ENCODE results near the gene UCP2. TPM values are rescaled to one million over a fixed set of nuclear protein-coding genes. Genes with fewer than 3 reads are reported as not detected.

UCP2 gene, protein sequence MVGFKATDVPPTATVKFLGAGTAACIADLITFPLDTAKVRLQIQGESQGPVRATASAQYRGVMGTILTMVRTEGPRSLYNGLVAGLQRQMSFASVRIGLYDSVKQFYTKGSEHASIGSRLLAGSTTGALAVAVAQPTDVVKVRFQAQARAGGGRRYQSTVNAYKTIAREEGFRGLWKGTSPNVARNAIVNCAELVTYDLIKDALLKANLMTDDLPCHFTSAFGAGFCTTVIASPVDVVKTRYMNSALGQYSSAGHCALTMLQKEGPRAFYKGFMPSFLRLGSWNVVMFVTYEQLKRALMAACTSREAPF
- total RNA-seq = 100 to 1,000 TPM in 3 of 6 donors, 10 to 100 TPM in 3; 76.5 to 118 (median 98.3) TPM

DNA sequence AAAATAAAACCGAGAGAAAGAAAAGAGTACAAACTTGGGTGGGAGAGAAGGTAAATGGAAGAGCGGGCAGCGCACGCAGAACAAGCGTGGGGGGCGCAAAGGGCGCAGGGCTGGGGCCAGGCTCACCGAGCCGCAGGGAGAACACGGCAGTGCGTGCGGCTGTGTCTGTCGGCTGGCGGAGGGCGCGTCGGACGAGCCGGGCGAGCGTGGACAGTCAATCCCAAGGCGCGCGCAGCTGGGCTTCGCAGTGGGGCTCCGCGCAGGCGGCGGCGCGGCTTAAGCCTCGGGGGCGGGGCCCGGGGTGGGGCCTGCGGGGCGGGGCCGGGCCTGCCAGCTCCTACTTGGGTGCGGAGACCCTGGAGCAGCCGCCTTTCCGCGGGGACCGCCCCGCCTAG, at the start of gene UCP2:
Gene UCP2 (minus strand): TSS at position 249 of the 395 bp plus-strand sequence. CDS start 4,465 bp downstream, outside the sequence.
- TF ChIP-seq POLR2AphosphoS5 (IDR thresholded peaks at IDR 0.05) = peak in 1 of 2 donors; percentile 81
- no peak for TF ChIP-seq CTCF (IDR thresholded peaks at IDR 0.05)
- TF ChIP-seq EP300 (IDR thresholded peaks at IDR 0.05) = no peak
- no peak for TF ChIP-seq POLR2A (IDR thresholded peaks at IDR 0.05)
- 0% methylated on average over 19 to 20 of the region's 43 CpGs for WGBS, 2 donors
- ATAC-seq (ENCODE audit: low FRiP score in 2 of 2) = peak; percentile 91 to 95

DNA sequence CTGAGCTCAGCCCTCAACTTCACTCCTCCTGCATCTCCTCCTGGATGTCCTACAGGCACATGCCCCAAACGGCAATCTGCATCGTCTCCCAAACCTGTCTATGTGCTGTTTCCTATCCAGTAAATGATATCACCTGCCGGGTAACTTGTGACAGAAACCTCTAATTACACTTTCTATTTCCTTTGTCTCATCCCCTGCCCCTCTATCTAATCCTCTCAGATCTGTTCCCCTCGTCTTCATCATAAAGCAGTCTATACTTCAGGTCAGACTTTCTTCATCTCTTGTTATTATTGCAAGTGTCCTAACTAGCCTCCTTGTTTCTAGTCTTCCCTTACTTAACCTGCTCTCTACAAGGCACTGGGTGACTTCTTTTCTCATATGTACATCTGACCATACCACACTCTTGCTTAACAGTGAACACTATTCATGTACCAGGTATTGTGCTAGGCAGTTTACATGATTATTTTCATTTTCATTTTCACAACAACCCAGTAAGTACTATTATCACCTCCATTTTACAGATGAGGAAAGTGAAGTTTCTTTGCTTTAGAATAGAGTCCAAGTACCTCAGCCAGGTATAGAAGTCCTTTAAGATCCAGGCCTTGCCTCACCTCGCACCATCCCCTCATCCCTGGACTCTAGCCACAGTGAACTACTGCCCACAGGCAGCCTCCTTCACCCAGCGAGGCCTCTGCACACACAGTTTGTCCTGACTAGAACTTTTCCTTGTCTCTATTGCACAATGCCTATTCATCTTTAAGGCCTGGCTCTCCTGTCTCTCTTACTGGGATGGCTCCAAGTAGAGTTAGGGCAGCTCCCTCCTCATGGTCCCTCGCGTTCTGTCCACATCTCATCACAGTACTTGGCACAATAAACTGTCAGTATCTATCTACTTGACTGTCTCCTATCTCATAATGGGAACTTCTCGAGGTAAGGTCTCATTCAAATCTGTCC, 48.4 kb upstream of the UCP2 start:
- ATAC-seq (ENCODE audit: low FRiP score in 2 of 2) = peak in 1 of 2 donors; percentile 44
- peaks cover 0 to 53% (median 21%) of the 10 kb centered on the region in 4 donors for H3K36me3 ChIP-seq
- no peak for DNase-seq
- H3K9me3 ChIP-seq = no peaks in the 10 kb centered on the region
- H3K4me1 ChIP-seq = no peaks in the 10 kb centered on the region
- TF ChIP-seq CTCF (IDR thresholded peaks at IDR 0.05) (no peak), EP300 (IDR thresholded peaks at IDR 0.05) (no peak), POLR2AphosphoS5 (IDR thresholded peaks at IDR 0.05) (no peak), POLR2A (IDR thresholded peaks at IDR 0.05) (no peak)
- no peak overlapping the region for H3K4me3 ChIP-seq
- WGBS, 2 donors = 82 to 92% methylated on average over 9 of the region's 9 CpGs
- no peaks in the 10 kb centered on the region for H3K27me3 ChIP-seq
- H3K27ac ChIP-seq = no peak overlapping the region

More for the DNA sequence above, at the start of gene UCP2:
- peaks cover 27 to 63% (median 48%) of the 10 kb centered on the region in 4 donors for H3K4me1 ChIP-seq
- peak within 1 kb of the TSS; percentile 87 to 98 (median 92) for H3K27ac ChIP-seq
- peak within 1 kb of the TSS; percentile 51 to 78 (median 58) for H3K4me3 ChIP-seq
- peaks cover 4 to 10% (median 7%) of the 10 kb centered on the region in 4 donors for H3K36me3 ChIP-seq
- H3K27me3 ChIP-seq = no peaks in the 10 kb centered on the region
- no peaks in the 10 kb centered on the region for H3K9me3 ChIP-seq
- peak; percentile 93 to 98 for DNase-seq

DNA sequence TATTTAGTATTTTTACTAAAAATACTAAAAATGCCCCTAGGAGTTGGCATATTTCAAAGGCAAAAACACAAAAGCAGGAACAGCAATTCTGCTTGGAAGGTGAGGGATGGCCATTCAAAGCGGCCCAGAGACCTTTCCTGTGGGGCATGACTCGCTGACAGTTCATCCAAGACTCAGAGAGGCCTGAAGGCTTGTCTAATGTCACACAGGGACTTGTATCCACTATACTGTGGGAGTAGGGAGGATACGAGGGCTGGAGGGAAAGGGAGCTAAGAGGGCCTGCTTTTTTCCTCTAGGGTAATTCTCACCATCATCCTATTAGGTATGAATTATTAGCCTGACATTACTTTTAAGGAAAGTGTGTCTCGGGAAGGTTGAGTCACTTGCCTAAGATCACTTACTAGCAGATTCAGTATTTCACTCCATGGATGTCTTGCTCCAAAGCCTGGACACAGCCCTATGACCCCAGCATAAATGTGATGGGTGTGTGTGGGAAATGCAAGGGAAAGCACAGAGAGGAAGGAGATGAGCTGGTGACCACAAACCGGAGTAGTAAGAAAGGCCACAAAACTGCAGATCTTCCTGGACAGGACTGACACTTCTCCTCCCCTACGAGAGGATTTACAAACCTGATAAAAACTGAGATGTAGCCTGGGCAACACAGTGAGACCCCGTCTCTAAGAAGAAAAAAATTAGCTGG, 43.0 kb upstream of the UCP2 start:
- Histone ChIP-seq H3K27ac (no peak overlapping the region), H3K4me3 (no peak overlapping the region), H3K36me3 (peaks cover 0 to 19% (median 7%) of the 10 kb centered on the region in 4 donors), H3K9me3 (no peaks in the 10 kb centered on the region), H3K4me1 (peaks cover 0 to 13% (median 4%) of the 10 kb centered on the region in 4 donors), H3K27me3 (no peaks in the 10 kb centered on the region)
- ATAC-seq (ENCODE audit: low FRiP score in 2 of 2) = peak in 1 of 2 donors; percentile 31
- TF ChIP-seq CTCF (IDR thresholded peaks at IDR 0.05) (no peak), POLR2AphosphoS5 (IDR thresholded peaks at IDR 0.05) (no peak), POLR2A (IDR thresholded peaks at IDR 0.05) (no peak), EP300 (IDR thresholded peaks at IDR 0.05) (no peak)
- no peak for DNase-seq
- WGBS, 2 donors = 80 to 82% methylated on average over 7 of the region's 7 CpGs

DNA sequence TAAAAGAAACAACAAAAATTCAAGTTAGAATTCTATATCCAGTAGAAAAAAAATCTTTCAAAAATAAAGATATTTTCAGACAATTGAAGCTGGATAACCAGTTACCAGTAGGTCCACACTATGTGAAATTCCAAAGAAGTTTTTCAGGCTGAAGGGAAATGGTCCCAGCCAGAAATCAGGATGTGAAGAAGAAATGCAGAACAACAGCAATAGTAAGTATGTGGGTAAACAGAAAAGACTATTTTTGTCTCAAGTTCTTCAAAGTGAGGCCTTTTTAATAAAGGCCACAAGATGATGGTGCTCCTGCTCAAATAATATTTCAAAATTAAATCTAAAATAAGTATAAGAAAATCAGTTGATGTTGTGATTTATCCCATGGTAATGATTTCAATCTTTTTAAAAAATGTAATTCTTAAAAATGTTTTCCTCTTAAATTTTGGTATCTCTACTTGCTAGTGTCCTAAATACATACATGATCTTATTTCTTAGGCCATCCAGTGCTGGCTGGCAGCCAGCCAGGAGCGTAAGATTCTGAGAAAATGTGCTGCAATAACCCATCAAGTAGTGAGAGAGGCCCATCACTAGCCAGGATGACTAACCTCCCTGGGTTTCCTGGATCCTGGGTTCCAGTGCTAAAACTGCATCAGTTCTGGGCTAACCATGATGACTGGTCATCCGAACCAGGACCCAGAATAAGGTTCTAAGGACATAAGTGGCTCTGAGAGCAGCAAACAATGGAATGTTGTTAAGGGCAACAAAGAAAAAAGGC, 41.8 kb upstream of the UCP2 start:
- H3K36me3 ChIP-seq = peaks cover 0 to 18% (median 6%) of the 10 kb centered on the region in 4 donors
- H3K27ac ChIP-seq = no peak overlapping the region
- H3K27me3 ChIP-seq = no peaks in the 10 kb centered on the region
- DNase-seq (peak in 1 of 2 donors; percentile 54), ATAC-seq (ENCODE audit: low FRiP score in 2 of 2) (peak in 1 of 2 donors; percentile 49)
- 49 to 67% methylated on average over 2 of the region's 2 CpGs for WGBS, 2 donors
- peak in 1 of 2 donors; percentile 57 for TF ChIP-seq POLR2AphosphoS5 (IDR thresholded peaks at IDR 0.05)
- no peak for TF ChIP-seq EP300 (IDR thresholded peaks at IDR 0.05)
- H3K9me3 ChIP-seq = no peaks in the 10 kb centered on the region
- H3K4me3 ChIP-seq = no peak overlapping the region
- H3K4me1 ChIP-seq = peaks cover 8 to 25% (median 12%) of the 10 kb centered on the region in 4 donors

Data from upper lobe of left lung (tissue), 6 donors.